Ishikawa (cell line): ENCODE measurements around the gene PSD.

ENCODE experiments used
- CEBPB ChIP-seq: IDR thresholded peaks from 2 replicates; pipeline ENCODE4 v1.6.1; 2012
- CREB1 ChIP-seq: IDR thresholded peaks from 2 replicates; pipeline ENCODE4 v1.6.1; 2012; ENCODE audit warnings: low read depth
- EGR1 ChIP-seq: IDR thresholded peaks from 2 replicates; pipeline ENCODE4 v1.6.1; 2012
- EP300 ChIP-seq: IDR thresholded peaks from 2 replicates; pipeline ENCODE4 v1.6.1; 2012; ENCODE audit warnings: borderline replicate concordance
- FOXM1 ChIP-seq: IDR thresholded peaks from 2 replicates; pipeline ENCODE4 v1.6.1; 2012; ENCODE audit warnings: low read depth, borderline replicate concordance
- MAX ChIP-seq: IDR thresholded peaks from 2 replicates; pipeline ENCODE4 v1.6.1; 2012
- NFIC ChIP-seq: IDR thresholded peaks from 2 replicates; pipeline ENCODE4 v1.6.1; 2012
- RAD21 ChIP-seq: IDR thresholded peaks from 2 replicates; pipeline ENCODE4 v1.6.1; 2012; ENCODE audit warnings: low read depth
- REST ChIP-seq: IDR thresholded peaks from 2 replicates; pipeline ENCODE4 v1.6.1; 2012; ENCODE audit warnings: low read depth, mild to moderate bottlenecking
- TAF1 ChIP-seq: IDR thresholded peaks from 2 replicates; pipeline ENCODE4 v1.6.1; 2012; ENCODE audit warnings: low read depth, mild to moderate bottlenecking
- TCF12 ChIP-seq: IDR thresholded peaks from 2 replicates; pipeline ENCODE4 v1.6.1; 2012; ENCODE audit warnings: low read depth
- TEAD4 ChIP-seq: IDR thresholded peaks from 2 replicates; pipeline ENCODE4 v1.6.1; 2012
- USF1 ChIP-seq: IDR thresholded peaks from 2 replicates; pipeline ENCODE4 v1.6.1; 2012
- YY1 ChIP-seq: IDR thresholded peaks from 2 replicates; pipeline ENCODE4 v1.6.1; 2012; ENCODE audit warnings: low read depth
- ZBTB7A ChIP-seq: IDR thresholded peaks from 2 replicates; pipeline ENCODE4 v1.6.1; 2012; ENCODE audit warnings: low read depth

PSD gene

GRCh38 chr10:102393411-102394078 lies 25.0 kb downstream of the PSD start:
- TF ChIP-seq REST (no peak), YY1 (0 out of 2 replicates have a peak, but pooled peaks have one; percentile 6)

- TF ChIP-seq TAF1 (no peak), TCF12 (no peak), CREB1 (no peak), RAD21 (no peak), ZBTB7A (no peak), TEAD4 (no peak), NFIC (no peak), REST (no peak), MAX (no peak), YY1 (no peak), EP300 (no peak), USF1 (no peak), EGR1 (no peak), FOXM1 (no peak), CEBPB (no peak)
Measured at GRCh38 chr10:102392306-102392705, 26.3 kb downstream of the PSD start.

GRCh38 chr10:102389894-102390293 lies 28.7 kb downstream of the PSD start:
- TF ChIP-seq EP300 (no peak), YY1 (no peak), CREB1 (no peak), RAD21 (no peak), REST (no peak), FOXM1 (no peak), TEAD4 (no peak), CEBPB (no peak), EGR1 (no peak)

GRCh38 chr10:102384606-102385429 lies 33.8 kb downstream of the PSD start:
- TF ChIP-seq EP300 = no peak
- 0 out of 2 replicates have a peak, but pooled peaks have one; percentile 28 for TF ChIP-seq CEBPB
- no peak for TF ChIP-seq CREB1

GRCh38 chr10:102384053-102384452 lies 34.5 kb downstream of the PSD start:
- TF ChIP-seq YY1 (no peak), RAD21 (no peak), NFIC (no peak), MAX (no peak), TAF1 (no peak), CREB1 (no peak), CEBPB (no peak), EP300 (no peak), ZBTB7A (no peak)
